ENCODE measurements around the gene PSME3IP1.
"Not testable (repeated sequence)": the region's sequence is repeated elsewhere in the genome, so short reads cannot be mapped to it uniquely, and the experiment has no call there.

PSME3IP1 gene

GRCh38 chr16:57113042-57113453, 72.8 kb downstream of the PSME3IP1 start:
- no peak overlapping the region for H2AFZ ChIP-seq (ENCODE audit: low read depth)
- H3K4me1 ChIP-seq (ENCODE audit: low read depth, poor library complexity, severe bottlenecking) = peaks cover 21% of the 10 kb centered on the region
- H3K27me3 ChIP-seq (ENCODE audit: insufficient read depth, low read depth) = no peaks in the 10 kb centered on the region
- H3K9ac ChIP-seq = no peak overlapping the region
- no peak overlapping the region for H3K27ac ChIP-seq
- no peak overlapping the region for H3K4me3 ChIP-seq (IDR thresholded peaks at IDR 0.05; ENCODE audit: insufficient read depth, low read depth, low read length)
- no peaks in the 10 kb centered on the region for H3K79me2 ChIP-seq (ENCODE audit: insufficient read depth, low read depth)
- peak overlapping the region; percentile 36; the same call in 1 of the 2 replicates for H3K4me2 ChIP-seq
- TF ChIP-seq CTCF (conservative IDR thresholded peaks at IDR 0.05; ENCODE audit: low read depth, low read length) = no peak
- no peaks in the 10 kb centered on the region for H4K20me1 ChIP-seq (ENCODE audit: insufficient read depth)
- no peaks in the 10 kb centered on the region for H3K36me3 ChIP-seq (ENCODE audit: insufficient read depth)

GRCh38 chr16:57112403-57113041, 73.3 kb downstream of the PSME3IP1 start:
- Histone ChIP-seq H3K9ac (no peak overlapping the region), H3K79me2 (ENCODE audit: insufficient read depth, low read depth) (no peaks in the 10 kb centered on the region), H3K4me1 (ENCODE audit: low read depth, poor library complexity, severe bottlenecking) (peaks cover 21% of the 10 kb centered on the region), H3K4me2 (peak overlapping the region; percentile 36; the same call in 1 of the 2 replicates), H3K27me3 (ENCODE audit: insufficient read depth, low read depth) (no peaks in the 10 kb centered on the region), H3K27ac (no peak overlapping the region), H2AFZ (ENCODE audit: low read depth) (no peak overlapping the region), H4K20me1 (ENCODE audit: insufficient read depth) (no peaks in the 10 kb centered on the region), H3K36me3 (ENCODE audit: insufficient read depth) (no peaks in the 10 kb centered on the region), H3K4me3 (IDR thresholded peaks at IDR 0.05; ENCODE audit: insufficient read depth, low read depth, low read length) (no peak overlapping the region)
- TF ChIP-seq CTCF (conservative IDR thresholded peaks at IDR 0.05; ENCODE audit: low read depth, low read length) = no peak

GRCh38 chr16:57111420-57111819, 74.4 kb downstream of the PSME3IP1 start:
- H3K27ac ChIP-seq = no peak overlapping the region
- no peak overlapping the region for H3K4me2 ChIP-seq
- H3K27me3 ChIP-seq (ENCODE audit: insufficient read depth, low read depth) = no peaks in the 10 kb centered on the region
- TF ChIP-seq CTCF (conservative IDR thresholded peaks at IDR 0.05; ENCODE audit: low read depth, low read length) = no peak
- peaks cover 21% of the 10 kb centered on the region for H3K4me1 ChIP-seq (ENCODE audit: low read depth, poor library complexity, severe bottlenecking)
- no peaks in the 10 kb centered on the region for H3K36me3 ChIP-seq (ENCODE audit: insufficient read depth)
- no peaks in the 10 kb centered on the region for H3K79me2 ChIP-seq (ENCODE audit: insufficient read depth, low read depth)
- no peak overlapping the region for H3K4me3 ChIP-seq (IDR thresholded peaks at IDR 0.05; ENCODE audit: insufficient read depth, low read depth, low read length)
- H3K9ac ChIP-seq = no peak overlapping the region
- no peaks in the 10 kb centered on the region for H4K20me1 ChIP-seq (ENCODE audit: insufficient read depth)
- no peak overlapping the region for H2AFZ ChIP-seq (ENCODE audit: low read depth)

GRCh38 chr16:57110937-57111336, 74.9 kb downstream of the PSME3IP1 start:
- H2AFZ ChIP-seq (ENCODE audit: low read depth) = no peak overlapping the region
- H3K4me3 ChIP-seq (IDR thresholded peaks at IDR 0.05; ENCODE audit: insufficient read depth, low read depth, low read length) = no peak overlapping the region
- peaks cover 22% of the 10 kb centered on the region for H3K4me1 ChIP-seq (ENCODE audit: low read depth, poor library complexity, severe bottlenecking)
- H3K79me2 ChIP-seq (ENCODE audit: insufficient read depth, low read depth) = no peaks in the 10 kb centered on the region
- TF ChIP-seq CTCF (conservative IDR thresholded peaks at IDR 0.05; ENCODE audit: low read depth, low read length) = no peak
- H3K4me2 ChIP-seq = no peak overlapping the region
- H3K27me3 ChIP-seq (ENCODE audit: insufficient read depth, low read depth) = no peaks in the 10 kb centered on the region
- no peak overlapping the region for H3K9ac ChIP-seq
- H3K36me3 ChIP-seq (ENCODE audit: insufficient read depth) = no peaks in the 10 kb centered on the region
- H4K20me1 ChIP-seq (ENCODE audit: insufficient read depth) = no peaks in the 10 kb centered on the region
- no peak overlapping the region for H3K27ac ChIP-seq

GRCh38 chr16:57109259-57110105, 76.4 kb downstream of the PSME3IP1 start:
- H3K27ac ChIP-seq; H3K4me3 ChIP-seq (IDR thresholded peaks at IDR 0.05; ENCODE audit: insufficient read depth, low read depth, low read length); H3K36me3 ChIP-seq (ENCODE audit: insufficient read depth); H3K4me2 ChIP-seq; H3K9ac ChIP-seq; H2AFZ ChIP-seq (ENCODE audit: low read depth); H4K20me1 ChIP-seq (ENCODE audit: insufficient read depth); H3K79me2 ChIP-seq (ENCODE audit: insufficient read depth, low read depth); H3K27me3 ChIP-seq (ENCODE audit: insufficient read depth, low read depth): not testable (repeated sequence)
- peaks cover 31% of the 10 kb centered on the region for H3K4me1 ChIP-seq (ENCODE audit: low read depth, poor library complexity, severe bottlenecking)
